Suprapubic skin (tissue), 4 donors: ENCODE results near the gene SLC22A3.

Experiments
- EP300 ChIP-seq: sonication (generic); formaldehyde crosslinking; IDR thresholded peaks from one replicate; pipeline ENCODE4 v1.6.1; 2017; ENCODE audit warnings: antibody characterized with exemption
- POLR2AphosphoS5 ChIP-seq, 3 donors: sonication (generic); formaldehyde crosslinking; IDR thresholded peaks; one replicate each; pipeline ENCODE4 v1.6.1; 2017; ENCODE audit warnings: antibody characterized with exemption in 3 of 3
- TF ChIP-seq, protein P1 (sequence below), 2 donors: fragments of 200-600 bp in 1 of 2; fragments of 450-650 bp in 1 of 2; sonication (generic) in 1 of 2; IDR thresholded peaks; one replicate each; pipeline ENCODE4 v1.5.1; 2016 to 2019; ENCODE audit warnings: antibody characterized with exemption in 2 of 2, mild to moderate bottlenecking in 1 of 2, moderate library complexity in 1 of 2

DNA sequence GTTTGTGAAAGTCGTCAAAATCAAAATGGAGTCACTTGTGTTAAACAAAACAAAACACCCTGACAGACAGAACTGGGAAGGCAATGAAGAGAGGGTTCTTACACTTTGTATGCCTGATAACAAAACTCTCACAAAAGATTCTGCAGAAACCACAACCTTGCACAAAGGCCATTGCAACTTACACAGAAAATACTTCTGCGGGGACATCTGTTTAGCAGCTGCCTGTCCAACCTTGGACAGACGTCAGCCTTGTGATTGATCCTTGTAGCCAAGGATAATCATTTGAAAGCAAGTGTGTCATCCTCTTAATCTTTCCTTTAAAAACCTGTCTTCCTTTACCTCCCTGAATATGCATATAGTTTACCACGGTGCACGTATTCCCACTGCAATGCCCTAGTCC lies 17.0 kb upstream of the SLC22A3 start:
- TF ChIP-seq POLR2AphosphoS5 (IDR thresholded peaks at IDR 0.05) (peak in 1 of 3 donors; percentile 24), EP300 (no peak)
- TF ChIP-seq, protein P1, sequence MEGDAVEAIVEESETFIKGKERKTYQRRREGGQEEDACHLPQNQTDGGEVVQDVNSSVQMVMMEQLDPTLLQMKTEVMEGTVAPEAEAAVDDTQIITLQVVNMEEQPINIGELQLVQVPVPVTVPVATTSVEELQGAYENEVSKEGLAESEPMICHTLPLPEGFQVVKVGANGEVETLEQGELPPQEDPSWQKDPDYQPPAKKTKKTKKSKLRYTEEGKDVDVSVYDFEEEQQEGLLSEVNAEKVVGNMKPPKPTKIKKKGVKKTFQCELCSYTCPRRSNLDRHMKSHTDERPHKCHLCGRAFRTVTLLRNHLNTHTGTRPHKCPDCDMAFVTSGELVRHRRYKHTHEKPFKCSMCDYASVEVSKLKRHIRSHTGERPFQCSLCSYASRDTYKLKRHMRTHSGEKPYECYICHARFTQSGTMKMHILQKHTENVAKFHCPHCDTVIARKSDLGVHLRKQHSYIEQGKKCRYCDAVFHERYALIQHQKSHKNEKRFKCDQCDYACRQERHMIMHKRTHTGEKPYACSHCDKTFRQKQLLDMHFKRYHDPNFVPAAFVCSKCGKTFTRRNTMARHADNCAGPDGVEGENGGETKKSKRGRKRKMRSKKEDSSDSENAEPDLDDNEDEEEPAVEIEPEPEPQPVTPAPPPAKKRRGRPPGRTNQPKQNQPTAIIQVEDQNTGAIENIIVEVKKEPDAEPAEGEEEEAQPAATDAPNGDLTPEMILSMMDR (IDR thresholded peaks at IDR 0.05): no peak
